Ureter (tissue), 1 donor: ENCODE measurements around the gene CIC. TPM values are rescaled to one million over a fixed set of nuclear protein-coding genes. Genes with fewer than 3 reads are reported as not detected.
"Not testable (repeated sequence)": the region's sequence is repeated elsewhere in the genome, so short reads cannot be mapped to it uniquely, and the experiment has no call there.

Experiments
- DNase-seq: peaks from one replicate; pipeline ENCODE4 v3.0.0-alpha.2; 2020; ENCODE audit warnings: low spot score
- total RNA-seq: library from RNA; stranded (reverse); gene quantifications from one replicate; pipeline ENCODE4 v1.2.4, GENCODE V29; 2023
- donor health status: DM: yes; HTN: yes; CAD: no.

The CIC gene
- total RNA-seq, 1 donor from 2014 or later: 83.4 TPM

DNA sequence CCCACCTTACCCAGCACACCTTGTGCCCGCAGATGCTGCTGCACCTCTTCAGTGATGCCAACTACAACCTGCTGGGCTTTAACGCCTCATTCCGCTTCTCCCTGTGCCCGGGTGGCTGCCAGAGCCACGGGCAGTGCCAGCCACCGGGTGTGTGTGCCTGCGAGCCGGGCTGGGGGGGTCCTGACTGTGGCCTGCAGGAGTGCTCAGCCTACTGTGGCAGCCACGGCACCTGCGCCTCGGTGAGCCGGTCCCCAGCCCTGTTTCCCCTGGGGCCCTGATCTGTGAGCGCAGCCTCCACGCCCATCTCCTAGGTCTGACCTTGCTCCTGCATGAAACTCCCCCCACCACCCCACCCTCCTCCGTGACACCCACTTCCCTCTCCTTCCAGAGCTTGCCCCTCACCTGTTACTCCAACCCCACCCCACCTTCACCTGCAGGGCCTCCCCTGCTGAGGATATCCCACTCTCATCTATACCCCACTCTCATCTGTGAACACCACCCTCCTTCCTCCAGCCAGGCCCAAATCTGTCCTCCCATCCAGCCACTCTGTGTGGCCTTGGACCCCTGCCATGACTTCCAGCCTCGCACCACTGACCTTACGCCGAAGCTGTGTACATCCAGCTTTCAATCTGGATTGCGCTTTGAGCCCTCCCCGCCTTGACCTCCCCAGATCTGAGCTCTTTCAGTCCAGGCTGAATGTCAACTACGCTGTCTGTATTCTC, 65.1 kb downstream of the CIC start:
- no peak for DNase-seq

GRCh38 chr19:42334697-42335373, 65.8 kb downstream of the CIC start:
- DNase-seq: no peak

DNA sequence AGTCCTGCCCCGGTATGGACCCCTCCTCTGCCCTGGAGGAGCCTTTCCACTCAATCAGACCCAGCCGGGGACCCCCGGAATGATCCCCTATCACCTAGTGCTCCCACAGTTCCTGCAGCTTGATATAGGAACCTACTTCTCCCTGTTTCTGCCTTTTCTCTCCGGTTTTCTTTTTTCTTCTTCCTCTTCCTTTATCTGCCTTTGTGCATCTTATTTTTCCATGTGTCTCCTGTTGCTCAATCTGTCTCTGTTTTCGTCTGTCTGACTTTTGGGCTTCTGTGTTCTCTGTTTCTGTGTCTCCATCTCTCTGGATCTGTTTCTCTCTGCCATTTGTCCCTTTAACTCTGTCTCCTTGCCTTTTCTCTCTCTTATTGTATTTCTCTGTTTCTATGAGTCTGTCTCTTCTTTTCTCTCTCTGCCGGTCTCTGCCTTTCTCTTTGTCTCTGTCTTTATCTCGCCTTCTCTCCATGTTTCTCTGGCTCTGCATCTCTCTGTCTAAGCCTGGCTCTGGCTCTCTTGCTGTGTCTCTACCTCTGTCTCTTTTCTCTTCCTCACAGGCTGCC, 66.4 kb downstream of the CIC start:
- DNase-seq: no peak

- no peak for DNase-seq
Observed at GRCh38 chr19:42335971-42336370, 66.9 kb downstream of the CIC start.

DNA sequence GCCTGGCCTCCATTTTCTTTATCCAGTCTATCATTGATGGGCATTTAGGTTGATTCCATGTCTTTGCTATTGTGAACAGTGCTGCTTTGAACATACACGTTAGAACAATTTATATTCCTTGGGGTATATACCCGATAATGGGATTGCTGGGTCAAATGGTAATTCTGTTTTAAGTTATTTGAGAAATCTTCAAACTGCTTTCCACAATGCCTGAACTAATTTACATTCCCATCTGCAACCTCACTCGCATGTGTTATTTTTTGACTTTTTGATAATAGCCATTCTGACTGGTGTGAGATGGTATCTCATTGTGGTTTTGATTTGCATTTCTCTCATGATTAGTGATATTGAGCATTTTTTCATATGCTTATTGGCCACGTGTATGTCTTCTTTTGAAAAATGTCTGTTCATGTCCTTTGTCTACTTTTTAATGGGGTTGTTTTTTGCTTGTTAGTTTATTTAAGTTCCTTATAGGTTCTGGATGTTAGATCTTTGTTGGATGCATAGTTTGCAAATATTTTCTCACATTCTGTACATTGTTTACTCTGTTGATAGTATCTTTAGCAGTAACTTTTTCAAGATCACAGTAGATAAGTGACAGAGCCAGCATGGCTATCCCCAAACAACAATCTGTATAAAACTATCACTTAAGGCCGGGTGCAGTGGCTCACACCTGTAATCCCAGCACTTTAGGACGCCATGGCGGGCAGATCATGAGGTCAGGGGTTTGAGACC, 70.2 kb downstream of the CIC start:
- DNase-seq: not testable (repeated sequence)

DNA sequence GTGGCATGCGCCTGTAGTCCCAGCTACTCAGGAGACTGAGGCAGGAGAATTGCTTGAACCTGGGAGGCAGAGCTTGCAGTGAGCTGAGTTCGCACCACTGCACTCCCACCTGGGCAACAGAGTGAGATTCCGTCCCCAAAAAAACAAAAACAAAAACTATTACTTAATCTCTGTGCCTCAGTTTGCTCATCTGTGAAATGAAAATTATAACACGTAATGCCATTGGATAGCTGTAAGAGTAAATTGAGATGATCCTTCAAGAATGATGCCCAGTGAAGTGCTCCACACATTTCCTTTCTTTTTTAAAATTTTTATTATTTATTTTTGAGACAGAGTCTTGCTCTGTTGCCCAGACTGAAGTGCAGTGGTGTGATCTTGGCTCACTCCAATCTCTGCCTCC, 70.9 kb downstream of the CIC start:
- DNase-seq: not testable (repeated sequence)

GRCh38 chr19:42343344-42344110, 74.5 kb downstream of the CIC start:
- DNase-seq: no peak

- DNase-seq: no peak
Observed at GRCh38 chr19:42344336-42344893, 75.4 kb downstream of the CIC start.

Other genes starting within 250 kb of the CIC start
- gene GRIK5, start 199.0 kb upstream of the CIC start, total RNA-seq: 6.9 TPM
- gene ZNF574, start 193.1 kb upstream of the CIC start, total RNA-seq: 18.7 TPM
- gene POU2F2, start 136.8 kb upstream of the CIC start, total RNA-seq: 5.3 TPM
- 24.7 TPM for gene DEDD2, start 51.6 kb upstream of the CIC start, total RNA-seq
- 13.2 TPM for gene ZNF526, start 48.9 kb upstream of the CIC start, total RNA-seq
- 36.4 TPM for gene GSK3A, start 26.6 kb upstream of the CIC start, total RNA-seq
- gene ERF, start 14.1 kb upstream of the CIC start, total RNA-seq: 47.4 TPM
- gene PRR19, start 32.9 kb downstream of the CIC start, total RNA-seq: 1.6 TPM
- 19.8 TPM for gene PAFAH1B3, start 33.4 kb downstream of the CIC start, total RNA-seq
- 1.4 TPM for gene TMEM145, start 44.1 kb downstream of the CIC start, total RNA-seq
- gene MEGF8, start 56.4 kb downstream of the CIC start, total RNA-seq: 22.0 TPM
- gene CNFN, start 121.0 kb downstream of the CIC start, total RNA-seq: 5.3 TPM
- gene LIPE, start 158.1 kb downstream of the CIC start, total RNA-seq: 23.6 TPM
- gene CXCL17, start 173.7 kb downstream of the CIC start, total RNA-seq: 77.8 TPM